Measurements from ENCODE around the gene SDCCAG8. TPM values are rescaled to one million over a fixed set of nuclear protein-coding genes. Genes with fewer than 3 reads are reported as not detected.

Gene SDCCAG8
- total and polyA plus RNA-seq, 4 donors = 8.5 to 25.8 (median 17.5) TPM

DNA sequence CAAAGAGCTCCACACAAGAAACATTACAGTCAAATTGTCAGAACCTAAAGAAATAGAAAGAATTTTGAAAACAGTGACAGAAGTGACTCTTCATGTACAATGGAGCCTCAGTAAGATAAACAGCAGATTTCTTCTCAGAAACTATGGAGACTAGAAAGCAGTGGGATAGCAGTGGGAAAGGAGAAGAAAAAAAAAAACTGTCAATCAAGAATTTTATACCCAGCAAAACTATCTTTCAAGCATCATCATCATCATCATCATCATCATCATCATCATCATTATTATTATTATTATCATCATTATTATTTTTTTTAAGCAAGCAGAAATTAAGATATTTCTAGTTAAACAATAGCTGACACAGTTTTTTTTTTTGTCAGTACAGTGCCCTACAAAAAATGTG is 24.9 kb upstream of the SDCCAG8 start:
- Histone ChIP-seq H3K4me3 (ENCODE audit: low read depth in 1 of 3, low read length in 3 of 3) (no peak overlapping the region), H3K36me3 (ENCODE audit: control insufficient read depth in 4 of 4, insufficient read depth in 3 of 4, low read depth in 1 of 4, low read length in 3 of 4) (no peaks in the 10 kb centered on the region), H3K9ac (ENCODE audit: low read depth in 1 of 2, low read length in 2 of 2) (no peak overlapping the region), H3K27me3 (ENCODE audit: control insufficient read depth in 4 of 4, insufficient read depth in 4 of 4, low read length in 3 of 4) (no peaks in the 10 kb centered on the region), H3K4me1 (ENCODE audit: control insufficient read depth in 4 of 4, insufficient read depth in 4 of 4, low read length in 3 of 4) (no peaks in the 10 kb centered on the region), H3K27ac (ENCODE audit: low read depth in 1 of 2, low read length in 2 of 2) (no peak overlapping the region), H3K9me3 (ENCODE audit: control insufficient read depth in 4 of 4, low read length in 3 of 4) (peaks cover 3 to 9% (median 6%) of the 10 kb centered on the region in 4 donors)
- TF ChIP-seq RXRA (IDR thresholded peaks at IDR 0.05) (no peak), EGR1 (IDR thresholded peaks at IDR 0.05; ENCODE audit: low read depth in 2 of 2) (no peak)
- DNase-seq (ENCODE audit: low spot score) = no peak

DNA sequence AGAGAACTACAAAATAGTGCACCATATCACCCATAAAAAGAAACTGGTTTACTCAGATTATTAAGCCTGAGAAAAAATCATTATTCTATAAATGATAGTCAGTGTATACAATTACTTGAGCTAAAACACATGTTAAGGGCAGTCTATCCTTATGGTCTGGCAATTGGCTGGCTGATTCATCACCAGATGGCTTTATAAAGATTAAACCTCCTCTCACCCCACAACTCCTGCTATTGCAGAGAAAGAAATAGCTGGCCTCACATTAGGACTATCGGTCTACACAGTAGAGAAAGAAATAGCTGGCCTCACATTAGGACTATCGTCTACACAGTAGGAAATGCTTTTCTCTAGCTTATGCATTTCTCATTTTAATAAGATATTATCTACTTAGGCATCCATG is 21.9 kb upstream of the SDCCAG8 start:
- Histone ChIP-seq H3K4me1 (ENCODE audit: control insufficient read depth in 4 of 4, insufficient read depth in 4 of 4, low read length in 3 of 4) (no peaks in the 10 kb centered on the region), H3K27me3 (ENCODE audit: control insufficient read depth in 4 of 4, insufficient read depth in 4 of 4, low read length in 3 of 4) (no peaks in the 10 kb centered on the region), H3K9ac (ENCODE audit: low read depth in 1 of 2, low read length in 2 of 2) (no peak overlapping the region), H3K36me3 (ENCODE audit: control insufficient read depth in 4 of 4, insufficient read depth in 3 of 4, low read depth in 1 of 4, low read length in 3 of 4) (no peaks in the 10 kb centered on the region), H3K9me3 (ENCODE audit: control insufficient read depth in 4 of 4, low read length in 3 of 4) (peaks cover 3 to 9% (median 6%) of the 10 kb centered on the region in 4 donors), H3K4me3 (ENCODE audit: low read depth in 1 of 3, low read length in 3 of 3) (no peak overlapping the region), H3K27ac (ENCODE audit: low read depth in 1 of 2, low read length in 2 of 2) (no peak overlapping the region)
- no peak for TF ChIP-seq TAF1 (conservative IDR thresholded peaks at IDR 0.05)
- no peak for TF ChIP-seq GABPA (IDR thresholded peaks at IDR 0.05 in 1 of 2, conservative IDR thresholded peaks at IDR 0.05 in 1 of 2)
- TF ChIP-seq RAD21 (IDR thresholded peaks at IDR 0.05) = no peak
- DNase-seq (ENCODE audit: low spot score) = no peak
- WGBS = 88% methylated on average over 2 of the region's 2 CpGs

DNA sequence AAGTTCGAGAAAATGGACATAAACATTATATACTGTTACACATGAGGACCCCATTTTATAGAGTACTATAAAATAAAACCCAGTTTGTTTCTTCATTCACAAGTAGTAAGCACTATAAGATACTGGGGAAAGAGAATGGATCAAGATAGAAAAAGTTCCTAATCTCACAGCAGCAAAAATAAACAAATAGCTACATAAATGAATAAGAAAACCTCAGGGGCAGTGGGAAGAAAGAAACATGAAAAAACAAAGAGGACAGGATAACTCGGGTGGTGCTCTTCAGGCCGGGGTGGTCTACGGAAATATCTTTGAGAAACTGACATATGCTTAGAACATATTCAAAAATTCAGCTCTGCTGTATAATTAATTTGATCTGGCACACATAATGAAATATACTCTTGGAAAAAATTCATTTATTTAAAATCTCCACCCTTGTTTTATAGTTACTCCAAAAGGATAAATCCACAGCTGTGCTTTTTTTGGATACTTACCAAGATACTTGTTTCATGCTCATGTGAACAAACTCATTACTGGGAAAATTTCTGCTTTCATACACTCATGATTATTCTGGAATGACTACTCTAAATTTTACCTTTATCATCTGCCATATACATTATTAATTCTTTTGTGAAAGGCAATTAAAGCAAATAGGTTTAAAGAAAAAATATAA is 20.7 kb upstream of the SDCCAG8 start:
- DNase-seq (ENCODE audit: low spot score) = no peak
- Histone ChIP-seq H3K4me3 (ENCODE audit: low read depth in 1 of 3, low read length in 3 of 3) (no peak overlapping the region), H3K4me1 (ENCODE audit: control insufficient read depth in 4 of 4, insufficient read depth in 4 of 4, low read length in 3 of 4) (no peaks in the 10 kb centered on the region), H3K27me3 (ENCODE audit: control insufficient read depth in 4 of 4, insufficient read depth in 4 of 4, low read length in 3 of 4) (no peaks in the 10 kb centered on the region), H3K9me3 (ENCODE audit: control insufficient read depth in 4 of 4, low read length in 3 of 4) (peaks cover under 1 to 8% (median 3%) of the 10 kb centered on the region in 4 donors), H3K9ac (ENCODE audit: low read depth in 1 of 2, low read length in 2 of 2) (no peak overlapping the region), H3K36me3 (ENCODE audit: control insufficient read depth in 4 of 4, insufficient read depth in 3 of 4, low read depth in 1 of 4, low read length in 3 of 4) (no peaks in the 10 kb centered on the region), H3K27ac (ENCODE audit: low read depth in 1 of 2, low read length in 2 of 2) (no peak overlapping the region)
- TF ChIP-seq HNF4G (IDR thresholded peaks at IDR 0.05) (no peak), FOXA2 (IDR thresholded peaks at IDR 0.05) (no peak), NR2F2 (IDR thresholded peaks at IDR 0.05) (no peak), SP1 (IDR thresholded peaks at IDR 0.05) (no peak)
- WGBS = 84% methylated on average over 4 of the region's 4 CpGs

DNA sequence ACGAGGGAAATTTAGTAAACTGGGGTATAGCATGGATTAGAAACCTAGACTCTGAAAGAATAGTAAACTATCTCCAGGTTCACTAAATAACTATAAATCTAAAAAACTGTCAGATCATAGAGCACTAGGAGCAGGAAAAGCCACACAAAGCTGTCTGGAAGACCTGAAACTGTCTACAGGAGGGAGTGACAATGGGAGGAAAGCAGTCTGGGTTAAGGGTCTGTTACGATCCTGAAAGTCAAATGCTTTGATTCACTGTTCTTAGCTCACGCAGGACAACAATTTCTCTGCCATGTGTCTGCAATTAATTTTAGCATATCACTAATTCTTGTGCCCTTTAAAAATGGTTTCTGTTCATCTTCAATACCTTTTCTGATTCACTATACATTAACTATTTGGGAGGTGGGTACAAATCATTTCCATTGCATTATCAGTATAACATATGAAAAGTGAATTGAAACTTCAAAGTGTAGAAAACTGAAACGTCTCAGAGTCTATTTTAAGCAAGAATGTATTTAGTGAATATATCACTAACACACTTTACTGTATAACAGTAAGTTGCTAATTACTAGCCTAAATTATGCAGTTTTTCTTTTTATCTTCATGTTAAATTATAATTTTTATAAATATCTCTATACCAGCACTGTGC is 19.1 kb upstream of the SDCCAG8 start:
- 81% methylated on average over 4 of the region's 4 CpGs for WGBS
- TF ChIP-seq RAD21 (IDR thresholded peaks at IDR 0.05) = no peak
- no peak for TF ChIP-seq FOXA2 (IDR thresholded peaks at IDR 0.05)
- TF ChIP-seq TAF1 (conservative IDR thresholded peaks at IDR 0.05) = no peak
- TF ChIP-seq SP1 (IDR thresholded peaks at IDR 0.05) = no peak
- TF ChIP-seq MAX (IDR thresholded peaks at IDR 0.05) = no peak
- no peak for TF ChIP-seq RXRA (IDR thresholded peaks at IDR 0.05)
- TF ChIP-seq YY1 (IDR thresholded peaks at IDR 0.05) = no peak
- TF ChIP-seq HNF4A (conservative IDR thresholded peaks at IDR 0.05) = no peak
- no peak for TF ChIP-seq REST (IDR thresholded peaks at IDR 0.05)
- TF ChIP-seq NR2F2 (IDR thresholded peaks at IDR 0.05) = no peak
- TF ChIP-seq GABPA (IDR thresholded peaks at IDR 0.05 in 1 of 2, conservative IDR thresholded peaks at IDR 0.05 in 1 of 2) = no peak
- TF ChIP-seq CTCF (IDR thresholded peaks at IDR 0.05; ENCODE audit: low read depth, low read length, missing input control) = no peak
- no peak for TF ChIP-seq FOXA1 (IDR thresholded peaks at IDR 0.05)
- no peak overlapping the region for H3K9ac ChIP-seq (ENCODE audit: low read depth in 1 of 2, low read length in 2 of 2)
- peaks cover 0 to 2% (median 1%) of the 10 kb centered on the region in 4 donors for H3K9me3 ChIP-seq (ENCODE audit: control insufficient read depth in 4 of 4, low read length in 3 of 4)
- no peaks in the 10 kb centered on the region for H3K36me3 ChIP-seq (ENCODE audit: control insufficient read depth in 4 of 4, insufficient read depth in 3 of 4, low read depth in 1 of 4, low read length in 3 of 4)
- peaks cover 0 to 1% (median 0%) of the 10 kb centered on the region in 4 donors for H3K4me1 ChIP-seq (ENCODE audit: control insufficient read depth in 4 of 4, insufficient read depth in 4 of 4, low read length in 3 of 4)
- no peak for DNase-seq (ENCODE audit: low spot score)
- H3K27ac ChIP-seq (ENCODE audit: low read depth in 1 of 2, low read length in 2 of 2) = no peak overlapping the region
- H3K27me3 ChIP-seq (ENCODE audit: control insufficient read depth in 4 of 4, insufficient read depth in 4 of 4, low read length in 3 of 4) = no peaks in the 10 kb centered on the region
- no peak overlapping the region for H3K4me3 ChIP-seq (ENCODE audit: low read depth in 1 of 3, low read length in 3 of 3)
